ENCODE measurements around the gene PLEKHA7. TPM values are rescaled to one million over a fixed set of nuclear protein-coding genes. Genes with fewer than 3 reads are reported as not detected.

Gene PLEKHA7
- total and polyA plus RNA-seq, 8 donors: 14.9 to 29.9 (median 20.0) TPM

GRCh38 chr11:16749666-16750065 lies 264.5 kb downstream of the PLEKHA7 start:
- no peaks in the 10 kb centered on the region for H3K27me3 ChIP-seq
- intact Hi-C loops (cut with DNase I): no loop called here
- WGBS, 2 donors: 61 to 75% methylated on average over 2 of the region's 2 CpGs
- no peak overlapping the region for H3K4me3 ChIP-seq
- H3K36me3 ChIP-seq: peaks cover 7 to 76% (median 36%) of the 10 kb centered on the region in 3 donors
- peaks cover 0 to 17% (median 4%) of the 10 kb centered on the region in 3 donors for H3K4me1 ChIP-seq
- no peak overlapping the region for H3K27ac ChIP-seq
- H3K9me3 ChIP-seq: no peaks in the 10 kb centered on the region
- TF ChIP-seq CTCF (IDR thresholded peaks at IDR 0.05): no peak
- ATAC-seq (no peak), DNase-seq (no peak), FAIRE-seq (no peak)

GRCh38 chr11:16749092-16749491 lies 265.1 kb downstream of the PLEKHA7 start:
- FAIRE-seq: no peak
- no peaks in the 10 kb centered on the region for H3K27me3 ChIP-seq
- peaks cover 7 to 70% (median 35%) of the 10 kb centered on the region in 3 donors for H3K36me3 ChIP-seq
- TF ChIP-seq CTCF (IDR thresholded peaks at IDR 0.05): no peak
- no peak for DNase-seq
- intact Hi-C loops (cut with DNase I): no loop called here
- 91 to 96% methylated on average over 1 of the region's 1 CpG for WGBS, 2 donors
- peaks cover 0 to 22% (median 4%) of the 10 kb centered on the region in 3 donors for H3K4me1 ChIP-seq
- no peak overlapping the region for H3K27ac ChIP-seq
- no peak overlapping the region for H3K4me3 ChIP-seq
- no peaks in the 10 kb centered on the region for H3K9me3 ChIP-seq
- ATAC-seq: no peak

GRCh38 chr11:16745950-16746605 lies 268.1 kb downstream of the PLEKHA7 start:
- peaks cover 3 to 51% (median 22%) of the 10 kb centered on the region in 3 donors for H3K4me1 ChIP-seq
- no peak for FAIRE-seq
- TF ChIP-seq CTCF (IDR thresholded peaks at IDR 0.05): no peak
- no peaks in the 10 kb centered on the region for H3K9me3 ChIP-seq
- peaks cover 0 to 40% (median 26%) of the 10 kb centered on the region in 3 donors for H3K36me3 ChIP-seq
- DNase-seq: no peak
- no peak overlapping the region for H3K27ac ChIP-seq
- H3K27me3 ChIP-seq: no peaks in the 10 kb centered on the region
- intact Hi-C loops (cut with DNase I): no loop called here
- H3K4me3 ChIP-seq: no peak overlapping the region
- ATAC-seq: no peak
- WGBS, 2 donors: 52 to 55% methylated on average over 2 of the region's 2 CpGs

- Histone ChIP-seq H3K27ac (no peak overlapping the region), H3K4me1 (peaks cover 4 to 53% (median 35%) of the 10 kb centered on the region in 3 donors), H3K4me3 (no peak overlapping the region), H3K9me3 (no peaks in the 10 kb centered on the region), H3K36me3 (peaks cover 0 to 22% (median 9%) of the 10 kb centered on the region in 3 donors), H3K27me3 (no peaks in the 10 kb centered on the region)
- WGBS, 2 donors: 90 to 91% methylated on average over 5 of the region's 5 CpGs
- ATAC-seq: no peak
- no peak for DNase-seq
- intact Hi-C loops (cut with DNase I): no loop called here
- FAIRE-seq: no peak
- TF ChIP-seq CTCF (IDR thresholded peaks at IDR 0.05): no peak
These were observed 270.0 kb downstream of the PLEKHA7 start for GRCh38 chr11:16744128-16744725.

GRCh38 chr11:16743478-16743877 lies 270.7 kb downstream of the PLEKHA7 start:
- WGBS, 2 donors: 66 to 67% methylated on average over 4 of the region's 4 CpGs
- FAIRE-seq (no peak), ATAC-seq (no peak), DNase-seq (no peak)
- Histone ChIP-seq H3K4me1 (peaks cover 4 to 53% (median 35%) of the 10 kb centered on the region in 3 donors), H3K27ac (no peak overlapping the region), H3K27me3 (no peaks in the 10 kb centered on the region), H3K9me3 (no peaks in the 10 kb centered on the region), H3K4me3 (no peak overlapping the region), H3K36me3 (peaks cover 0 to 14% (median 4%) of the 10 kb centered on the region in 3 donors)
- TF ChIP-seq CTCF (IDR thresholded peaks at IDR 0.05): no peak
- intact Hi-C loops (cut with DNase I): no loop called here
